HG03439 (cell line): Measurements from ENCODE around the gene TMEM119.
"Not testable (repeated sequence)": the region's sequence is repeated elsewhere in the genome, so short reads cannot be mapped to it uniquely, and the experiment has no call there.

Source experiments
- ATAC-seq: cut with Tn5 transposase; IDR thresholded peaks from one replicate; pipeline ENCODE4 v1.9.1; 2021; ENCODE audit warnings: mild to moderate bottlenecking, moderate library complexity; ENCODE audit not compliant: unreplicated experiment

Gene TMEM119

GRCh38 chr12:108570743-108571608 is 26.9 kb downstream of the TMEM119 start:
- ATAC-seq, result no peak

GRCh38 chr12:108568338-108569154 is 29.3 kb downstream of the TMEM119 start:
- peak; percentile 57 for ATAC-seq

DNA sequence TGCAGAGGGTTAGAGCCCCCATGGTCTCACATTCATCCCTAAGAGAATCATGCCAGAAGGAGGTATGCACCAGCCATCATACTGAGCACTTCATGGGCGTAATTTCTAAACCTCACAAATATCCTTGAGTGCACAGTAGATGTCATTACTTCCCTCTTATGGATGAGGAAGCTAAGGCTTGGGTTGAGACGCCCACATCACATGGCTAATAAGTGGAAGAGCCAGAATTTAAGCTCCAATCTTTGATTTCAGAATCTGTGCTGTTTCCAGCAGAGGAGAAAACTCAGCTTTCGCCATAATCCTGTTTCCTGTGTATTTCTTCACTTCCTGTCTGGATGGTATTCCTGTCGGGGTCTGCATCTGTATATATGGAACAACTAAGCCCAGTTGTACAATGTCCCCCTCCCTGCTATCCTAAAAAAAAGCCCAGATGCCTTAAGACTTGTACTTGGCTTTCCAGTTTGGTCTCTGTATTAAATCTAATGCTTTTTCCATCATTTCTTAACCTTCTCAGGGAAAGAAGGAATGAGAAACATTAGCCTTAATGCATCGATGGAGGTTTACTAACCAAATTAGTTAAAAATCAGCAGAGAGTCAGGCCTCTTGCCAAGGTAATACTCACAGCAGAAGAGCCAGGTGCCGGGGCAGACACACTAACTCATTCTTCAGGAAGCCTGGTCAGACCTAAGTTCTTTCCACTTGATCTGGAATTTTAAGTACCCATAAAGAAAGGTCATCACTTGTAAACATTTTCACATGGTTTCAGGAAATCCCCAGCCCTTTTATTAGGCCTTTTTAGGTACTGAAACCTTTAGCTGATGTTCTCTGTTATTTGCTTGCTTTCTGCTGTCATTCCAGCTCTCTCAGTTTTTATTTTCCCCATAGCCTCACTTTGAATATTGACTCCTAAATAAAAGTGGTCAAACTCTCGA is 30.2 kb downstream of the TMEM119 start:
- no peak for ATAC-seq

GRCh38 chr12:108566452-108566851 is 31.4 kb downstream of the TMEM119 start:
- no peak for ATAC-seq

GRCh38 chr12:108565976-108566375 is 31.9 kb downstream of the TMEM119 start:
- ATAC-seq, result no peak

DNA sequence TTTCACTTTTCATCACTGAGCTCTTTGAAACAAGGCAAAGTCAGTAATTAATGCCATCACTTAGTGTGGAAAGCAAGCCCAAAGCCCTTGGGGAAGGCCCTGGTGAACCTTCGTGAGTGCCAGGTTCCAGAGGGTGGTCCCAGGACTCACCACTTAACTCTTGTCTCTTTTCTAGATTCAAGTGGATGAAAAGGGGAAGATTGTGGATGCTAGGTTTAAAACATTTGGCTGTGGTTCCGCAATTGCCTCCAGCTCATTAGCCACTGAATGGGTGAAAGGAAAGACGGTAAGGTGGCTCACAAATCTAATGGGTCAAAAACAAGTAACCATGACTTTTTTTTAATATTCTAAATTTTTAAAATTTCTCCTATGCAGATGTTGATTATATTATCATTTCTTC is 32.7 kb downstream of the TMEM119 start:
- no peak for ATAC-seq

GRCh38 chr12:108564724-108565123 is 33.2 kb downstream of the TMEM119 start:
- ATAC-seq, result no peak

GRCh38 chr12:108563804-108564151 is 34.1 kb downstream of the TMEM119 start:
- ATAC-seq, result no peak

DNA sequence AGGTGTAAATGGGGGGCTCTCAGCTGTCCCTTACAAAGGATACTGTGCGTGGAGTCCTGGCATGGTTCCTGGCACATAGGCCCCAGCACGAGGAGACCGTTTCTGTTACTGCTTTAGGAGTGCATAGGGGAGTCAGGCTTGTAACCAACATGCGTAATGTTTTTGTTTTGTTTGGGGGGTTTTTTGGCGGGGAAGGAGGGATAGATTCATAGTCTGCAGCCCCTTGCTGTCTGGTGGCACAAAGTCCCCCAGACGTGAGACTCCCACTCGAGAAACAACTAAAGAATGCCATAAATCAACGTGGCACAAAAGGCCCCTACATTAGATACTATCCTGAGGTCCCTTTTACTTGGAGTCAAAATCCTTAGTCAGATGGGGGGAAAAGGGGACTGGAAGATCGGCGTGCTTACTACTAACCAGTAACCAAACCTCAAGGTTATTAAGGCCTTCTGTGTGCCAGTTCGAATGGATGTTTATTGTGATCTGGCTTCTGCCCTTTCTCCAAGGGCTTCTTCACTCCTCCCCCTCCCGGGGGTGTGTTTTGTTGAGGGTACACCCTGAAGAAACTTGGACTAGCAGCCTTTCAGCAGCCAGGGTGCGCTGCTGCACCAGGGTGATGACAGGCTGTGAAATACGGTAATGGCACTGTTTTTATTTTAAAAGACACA is 34.6 kb downstream of the TMEM119 start:
- ATAC-seq, result peak; percentile 33

GRCh38 chr12:108562348-108563135 is 35.3 kb downstream of the TMEM119 start, which contains the start of gene ISCU:
Gene ISCU, plus strand, starts transcription at chr12:108562596. Its CDS starts 27 bp downstream, at chr12:108562623.
- ATAC-seq, result peak; percentile 51

- no peak for ATAC-seq
These were observed 36.0 kb downstream of the TMEM119 start for GRCh38 chr12:108561852-108562347.

DNA sequence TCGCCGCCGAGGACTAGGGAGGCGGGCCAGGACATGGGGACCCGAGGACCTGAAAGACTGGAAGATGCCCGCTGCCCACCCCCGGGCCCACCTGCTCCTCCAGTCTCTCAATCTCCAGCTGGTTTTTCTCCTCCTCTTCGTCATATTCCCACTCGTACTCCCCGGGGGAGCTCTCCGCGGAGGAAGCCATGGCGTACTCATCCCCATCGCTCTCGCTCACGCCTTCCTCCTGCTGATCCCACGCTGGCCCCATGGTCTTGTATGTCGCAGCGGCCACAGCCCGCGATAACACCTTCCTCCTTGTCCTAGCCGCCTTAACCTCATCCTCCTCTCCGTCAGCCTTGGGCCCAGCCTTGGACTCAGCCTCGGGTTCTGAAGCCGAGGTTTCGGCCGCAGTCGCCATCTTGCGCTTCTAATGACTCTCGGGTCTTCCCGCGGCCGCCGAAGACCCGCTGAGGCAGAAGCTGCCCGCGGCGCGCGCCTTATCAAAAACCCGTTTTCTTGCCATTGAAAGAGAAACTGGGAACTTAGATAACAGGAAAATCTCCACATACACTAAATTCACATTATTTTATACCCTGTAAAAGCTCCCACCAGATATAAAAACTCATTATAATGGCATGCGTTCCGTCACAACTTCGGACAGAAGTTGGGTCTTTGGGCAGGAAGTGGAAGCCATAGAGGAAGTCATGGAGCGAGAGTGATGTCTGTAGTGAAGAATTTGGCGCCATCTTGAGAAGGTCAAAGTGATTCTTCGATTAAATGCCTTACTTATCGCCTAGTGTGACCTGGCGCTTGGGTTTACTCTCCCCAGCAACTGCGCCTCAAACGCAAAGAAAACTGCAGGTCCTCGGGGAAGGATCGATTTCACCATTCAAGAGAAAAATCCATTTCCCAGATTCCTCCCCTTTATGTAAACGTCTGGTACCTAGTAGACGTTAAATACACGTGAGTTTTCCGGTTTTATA is 36.8 kb downstream of the TMEM119 start, which contains the start of gene SART3:
Gene SART3, minus strand, starts transcription at position 422 of the 968 bp plus-strand sequence. Its CDS starts 19 bp downstream, at position 403.
- peak; percentile 44 for ATAC-seq

GRCh38 chr12:108560321-108560721 is 37.6 kb downstream of the TMEM119 start:
- no peak for ATAC-seq

DNA sequence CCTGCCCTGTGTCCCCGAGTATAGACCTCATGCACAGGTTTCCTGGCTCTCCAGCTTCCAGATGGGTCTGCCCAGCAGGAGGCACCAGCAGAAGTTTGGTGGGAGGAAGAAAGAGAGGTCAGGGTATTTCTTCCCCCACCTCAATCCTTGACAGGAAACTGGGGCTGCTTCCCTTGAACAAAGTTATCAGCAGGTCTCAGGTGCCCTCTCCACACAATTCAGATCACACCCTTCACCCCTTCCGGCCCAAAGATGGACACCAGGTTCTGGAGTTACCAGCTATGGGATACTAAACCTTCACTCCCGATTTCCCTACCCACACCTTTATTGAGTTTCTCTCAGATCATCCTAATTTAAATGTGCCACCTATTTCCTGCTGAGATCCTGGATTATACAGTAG is 38.1 kb downstream of the TMEM119 start:
- ATAC-seq, result no peak

GRCh38 chr12:108559007-108559655 is 38.8 kb downstream of the TMEM119 start:
- no peak for ATAC-seq

DNA sequence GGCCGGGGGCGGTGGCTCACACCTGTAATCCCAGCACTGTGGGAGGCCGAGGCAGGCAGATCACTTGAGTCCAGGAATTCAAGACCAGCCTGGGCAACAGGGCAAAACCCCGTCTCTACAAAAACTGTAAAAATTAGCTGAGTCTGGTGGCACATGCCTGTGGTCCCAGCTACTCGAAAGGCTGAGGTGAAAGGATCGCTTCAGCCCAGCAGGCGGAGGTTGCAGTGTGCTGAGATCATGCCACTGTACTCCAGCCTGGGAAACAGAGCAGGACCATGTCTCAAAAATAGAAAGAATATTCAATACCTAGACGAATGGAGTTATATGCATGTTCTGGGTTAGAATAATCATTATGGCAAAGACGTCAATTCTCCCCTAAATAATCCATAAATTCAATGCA is 42.5 kb downstream of the TMEM119 start:
- not testable (repeated sequence) for ATAC-seq

- ATAC-seq, result no peak
These were observed 44.1 kb downstream of the TMEM119 start for GRCh38 chr12:108553799-108554198.
